Neural cell (in vitro differentiated cells): ENCODE results near the gene RSU1. TPM values are rescaled to one million over a fixed set of nuclear protein-coding genes. Genes with fewer than 3 reads are reported as not detected.

Experiments
- H2AFZ ChIP-seq: fragments of 200-600, 300-800 bp; sonication (generic), shearing (Covaris generic); 2 replicates; pipeline ENCODE4 v1.6.0; 2014; ENCODE audit warnings: low read depth, mild to moderate bottlenecking, antibody characterized with exemption, low read length, moderate library complexity
- H3F3A ChIP-seq: fragments of 200-600 bp; shearing (Covaris generic); 2 replicates; pipeline ENCODE4 v1.6.1; 2016; ENCODE audit warnings: mild to moderate bottlenecking, moderate library complexity, mixed read lengths, antibody characterized with exemption, low read length; ENCODE audit not compliant: insufficient read depth, poor library complexity, severe bottlenecking
- H3K27ac ChIP-seq: fragments of 200-600, 300-800 bp; sonication (generic), shearing (Covaris generic); 2 replicates; pipeline ENCODE4 v1.5.1; 2014; ENCODE audit warnings: mild to moderate bottlenecking, low read length, moderate library complexity
- H3K27me3 ChIP-seq: fragments of 300-800, 200-600 bp; sonication (generic), shearing (Covaris generic); 2 replicates; pipeline ENCODE4 v1.6.0; 2014; ENCODE audit warnings: mild to moderate bottlenecking, low read depth, low read length, moderate library complexity; ENCODE audit not compliant: insufficient read depth
- H3K36me3 ChIP-seq: fragments of 300-800, 200-600 bp; sonication (generic), shearing (Covaris generic); 2 replicates; pipeline ENCODE4 v1.5.1; 2014; ENCODE audit warnings: mild to moderate bottlenecking, antibody characterized with exemption, low read length, moderate library complexity; ENCODE audit not compliant: insufficient read depth
- H3K4me2 ChIP-seq: fragments of 300-800, 200-600 bp; sonication (generic), shearing (Covaris generic); 2 replicates; pipeline ENCODE4 v1.6.0; 2014; ENCODE audit warnings: mild to moderate bottlenecking, low read length
- H3K4me3 ChIP-seq: fragments of 300-800, 200-600 bp; sonication (generic), shearing (Covaris generic); 2 replicates; pipeline ENCODE4 v1.5.1; 2014; ENCODE audit warnings: mild to moderate bottlenecking, low read length, moderate library complexity
- H3K79me2 ChIP-seq: fragments of 200-600 bp; shearing (Covaris generic); replicated peaks from 2 replicates; pipeline ENCODE4 v1.6.0; 2014; ENCODE audit warnings: mild to moderate bottlenecking, low read length, moderate library complexity; ENCODE audit not compliant: insufficient read depth
- H3K9ac ChIP-seq: fragments of 300-800, 200-600 bp; sonication (generic), shearing (Covaris generic); 2 replicates; pipeline ENCODE4 v1.6.1; 2016; ENCODE audit warnings: mild to moderate bottlenecking, low read length, mixed read lengths
- H3K9me2 ChIP-seq: fragments of 200-600 bp; shearing (Covaris generic); 2 replicates; pipeline ENCODE4 v1.6.1; 2016; ENCODE audit warnings: mild to moderate bottlenecking, low read length, mixed read lengths; ENCODE audit not compliant: insufficient read depth
- H3K9me3 ChIP-seq: fragments of 200-600, 300-800 bp; sonication (generic), shearing (Covaris generic); 2 replicates; pipeline ENCODE4 v1.6.1; 2016; ENCODE audit warnings: mild to moderate bottlenecking, mixed run types, low read length, moderate library complexity, mixed read lengths
- H4K20me1 ChIP-seq: fragments of 200-600 bp; shearing (Covaris generic); 2 replicates; pipeline ENCODE4 v1.6.1; 2016; ENCODE audit warnings: mild to moderate bottlenecking, mixed run types; ENCODE audit not compliant: insufficient read depth
- EP300 ChIP-seq: fragments of 450-650 bp; conservative IDR thresholded peaks from 2 replicates; pipeline ENCODE4 v1.6.1; 2014; ENCODE audit warnings: antibody characterized with exemption, mild to moderate bottlenecking, moderate library complexity; ENCODE audit not compliant: poor library complexity, severe bottlenecking
- EZH2 ChIP-seq: fragments of 200-600, 300-800 bp; shearing (Covaris generic), sonication (generic); IDR thresholded peaks from 2 replicates; pipeline ENCODE4 v1.6.1; 2014; ENCODE audit warnings: antibody characterized with exemption, low read length, borderline replicate concordance, mild to moderate bottlenecking; ENCODE audit not compliant: insufficient read depth, poor library complexity, severe bottlenecking
- MXI1 ChIP-seq: fragments of 450-650 bp; conservative IDR thresholded peaks from 2 replicates; pipeline ENCODE4 v1.6.1; 2014; ENCODE audit warnings: antibody characterized with exemption, mild to moderate bottlenecking; ENCODE audit not compliant: poor library complexity, severe bottlenecking
- POLR2AphosphoS5 ChIP-seq: IDR thresholded peaks from 2 replicates; pipeline ENCODE4 v1.6.1; 2012
- RAD21 ChIP-seq: fragments of 450-650 bp; conservative IDR thresholded peaks from 2 replicates; pipeline ENCODE4 v1.6.1; 2014; ENCODE audit warnings: antibody characterized with exemption, mild to moderate bottlenecking, moderate library complexity
- SMC3 ChIP-seq: fragments of 450-650 bp; conservative IDR thresholded peaks from 2 replicates; pipeline ENCODE4 v1.6.1; 2014; ENCODE audit warnings: antibody characterized with exemption, mild to moderate bottlenecking, moderate library complexity; ENCODE audit not compliant: poor library complexity
- TAF1 ChIP-seq: IDR thresholded peaks from 2 replicates; pipeline ENCODE4 v1.6.1; 2012; ENCODE audit warnings: low read depth
- polyA plus RNA-seq: library from polyadenylated mRNA; depleted of rRNA; stranded (reverse); fragments of >200 nt; gene quantifications from 2 replicates; pipeline ENCODE4 v1.2.3, GENCODE V29; 2014
- TF ChIP-seq, protein P1 (sequence below): fragments of 450-650 bp; IDR thresholded peaks from 2 replicates; pipeline ENCODE4 v1.5.1; 2014; ENCODE audit warnings: antibody characterized with exemption, mild to moderate bottlenecking, moderate library complexity; ENCODE audit not compliant: poor library complexity, severe bottlenecking
- TF ChIP-seq, protein P2 (sequence below): IDR thresholded peaks from 2 replicates; pipeline ENCODE4 v1.6.1; 2012; ENCODE audit warnings: borderline replicate concordance

RSU1 gene
- polyA plus RNA-seq, 1 donor from 2014 or later = 18.7 TPM

DNA sequence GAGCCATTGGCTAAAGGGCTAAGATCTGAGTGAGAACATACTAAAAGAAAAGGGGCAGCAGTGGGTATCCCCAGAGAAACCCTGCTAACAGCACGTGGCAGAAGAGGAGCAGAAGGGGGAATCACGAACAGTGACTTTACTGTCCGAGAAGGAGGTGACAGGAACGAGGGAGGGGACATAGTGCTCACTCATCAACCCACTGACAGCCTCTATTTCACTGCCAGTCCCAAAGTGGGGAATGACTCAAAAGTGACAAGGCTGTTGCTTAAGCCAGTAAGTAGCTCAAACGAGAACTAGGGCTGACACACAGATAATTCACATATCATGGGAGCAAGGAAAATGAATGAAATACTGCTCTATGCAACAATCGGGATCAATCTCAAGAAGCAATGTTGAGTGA, 92.7 kb downstream of the RSU1 start:
- Histone ChIP-seq H3K9me3 (no peaks in the 10 kb centered on the region), H4K20me1 (no peaks in the 10 kb centered on the region)
- TF ChIP-seq, protein P1, sequence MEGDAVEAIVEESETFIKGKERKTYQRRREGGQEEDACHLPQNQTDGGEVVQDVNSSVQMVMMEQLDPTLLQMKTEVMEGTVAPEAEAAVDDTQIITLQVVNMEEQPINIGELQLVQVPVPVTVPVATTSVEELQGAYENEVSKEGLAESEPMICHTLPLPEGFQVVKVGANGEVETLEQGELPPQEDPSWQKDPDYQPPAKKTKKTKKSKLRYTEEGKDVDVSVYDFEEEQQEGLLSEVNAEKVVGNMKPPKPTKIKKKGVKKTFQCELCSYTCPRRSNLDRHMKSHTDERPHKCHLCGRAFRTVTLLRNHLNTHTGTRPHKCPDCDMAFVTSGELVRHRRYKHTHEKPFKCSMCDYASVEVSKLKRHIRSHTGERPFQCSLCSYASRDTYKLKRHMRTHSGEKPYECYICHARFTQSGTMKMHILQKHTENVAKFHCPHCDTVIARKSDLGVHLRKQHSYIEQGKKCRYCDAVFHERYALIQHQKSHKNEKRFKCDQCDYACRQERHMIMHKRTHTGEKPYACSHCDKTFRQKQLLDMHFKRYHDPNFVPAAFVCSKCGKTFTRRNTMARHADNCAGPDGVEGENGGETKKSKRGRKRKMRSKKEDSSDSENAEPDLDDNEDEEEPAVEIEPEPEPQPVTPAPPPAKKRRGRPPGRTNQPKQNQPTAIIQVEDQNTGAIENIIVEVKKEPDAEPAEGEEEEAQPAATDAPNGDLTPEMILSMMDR = no peak
- TF ChIP-seq, protein P2, sequence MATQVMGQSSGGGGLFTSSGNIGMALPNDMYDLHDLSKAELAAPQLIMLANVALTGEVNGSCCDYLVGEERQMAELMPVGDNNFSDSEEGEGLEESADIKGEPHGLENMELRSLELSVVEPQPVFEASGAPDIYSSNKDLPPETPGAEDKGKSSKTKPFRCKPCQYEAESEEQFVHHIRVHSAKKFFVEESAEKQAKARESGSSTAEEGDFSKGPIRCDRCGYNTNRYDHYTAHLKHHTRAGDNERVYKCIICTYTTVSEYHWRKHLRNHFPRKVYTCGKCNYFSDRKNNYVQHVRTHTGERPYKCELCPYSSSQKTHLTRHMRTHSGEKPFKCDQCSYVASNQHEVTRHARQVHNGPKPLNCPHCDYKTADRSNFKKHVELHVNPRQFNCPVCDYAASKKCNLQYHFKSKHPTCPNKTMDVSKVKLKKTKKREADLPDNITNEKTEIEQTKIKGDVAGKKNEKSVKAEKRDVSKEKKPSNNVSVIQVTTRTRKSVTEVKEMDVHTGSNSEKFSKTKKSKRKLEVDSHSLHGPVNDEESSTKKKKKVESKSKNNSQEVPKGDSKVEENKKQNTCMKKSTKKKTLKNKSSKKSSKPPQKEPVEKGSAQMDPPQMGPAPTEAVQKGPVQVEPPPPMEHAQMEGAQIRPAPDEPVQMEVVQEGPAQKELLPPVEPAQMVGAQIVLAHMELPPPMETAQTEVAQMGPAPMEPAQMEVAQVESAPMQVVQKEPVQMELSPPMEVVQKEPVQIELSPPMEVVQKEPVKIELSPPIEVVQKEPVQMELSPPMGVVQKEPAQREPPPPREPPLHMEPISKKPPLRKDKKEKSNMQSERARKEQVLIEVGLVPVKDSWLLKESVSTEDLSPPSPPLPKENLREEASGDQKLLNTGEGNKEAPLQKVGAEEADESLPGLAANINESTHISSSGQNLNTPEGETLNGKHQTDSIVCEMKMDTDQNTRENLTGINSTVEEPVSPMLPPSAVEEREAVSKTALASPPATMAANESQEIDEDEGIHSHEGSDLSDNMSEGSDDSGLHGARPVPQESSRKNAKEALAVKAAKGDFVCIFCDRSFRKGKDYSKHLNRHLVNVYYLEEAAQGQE = no peak
- peak; percentile 56 for TF ChIP-seq POLR2AphosphoS5
- TF ChIP-seq RAD21 = no peak
- peak; percentile 91 for TF ChIP-seq EP300
- TF ChIP-seq MXI1 = no peak
- TF ChIP-seq TAF1 = no peak

DNA sequence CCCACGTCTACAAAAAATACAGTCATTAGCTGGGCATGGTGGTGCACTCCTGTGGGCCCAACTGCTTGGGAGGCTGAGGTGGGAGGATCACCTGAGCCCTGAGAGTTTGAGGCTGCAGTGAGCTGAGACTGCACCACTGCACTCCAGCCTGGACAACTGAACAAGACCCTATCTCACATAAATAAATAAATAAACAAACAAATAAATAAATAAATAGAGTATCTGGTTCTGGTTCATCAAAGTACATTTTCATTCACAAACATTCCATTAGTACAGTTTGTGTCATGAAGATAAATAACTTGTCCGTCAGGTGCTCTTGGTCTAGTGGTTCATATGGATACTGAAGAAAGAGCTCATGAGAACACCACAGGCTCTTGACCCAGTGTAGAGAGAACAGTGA, 96.4 kb downstream of the RSU1 start:
- Histone ChIP-seq H4K20me1 (no peaks in the 10 kb centered on the region), H3K27me3 (no peaks in the 10 kb centered on the region), H3K79me2 (no peaks in the 10 kb centered on the region), H3K9me3 (no peaks in the 10 kb centered on the region), H2AFZ (no peak overlapping the region), H3K36me3 (no peaks in the 10 kb centered on the region), H3K4me2 (no peak overlapping the region), H3K9ac (no peak overlapping the region), H3F3A (no peaks in the 10 kb centered on the region), H3K27ac (no peak overlapping the region), H3K9me2 (no peaks in the 10 kb centered on the region), H3K4me3 (no peak overlapping the region)
- TF ChIP-seq SMC3 (no peak), MXI1 (no peak), TAF1 (no peak), POLR2AphosphoS5 (no peak), EZH2 (no peak)
- TF ChIP-seq, protein P1 = no peak
- TF ChIP-seq, protein P2 = no peak

More for the DNA sequence above, 92.7 kb downstream of the RSU1 start:
- H3F3A ChIP-seq = no peaks in the 10 kb centered on the region
- H3K36me3 ChIP-seq = no peaks in the 10 kb centered on the region
- H3K27ac ChIP-seq = peak overlapping the region; percentile 38
- H3K79me2 ChIP-seq = no peaks in the 10 kb centered on the region
- H3K9me2 ChIP-seq = no peaks in the 10 kb centered on the region
- no peak overlapping the region for H3K9ac ChIP-seq
- no peak overlapping the region for H2AFZ ChIP-seq
- no peaks in the 10 kb centered on the region for H3K27me3 ChIP-seq
- no peak overlapping the region for H3K4me2 ChIP-seq
- no peak overlapping the region for H3K4me3 ChIP-seq
